Testis (tissue), 3 donors: ENCODE data around the gene MCM3AP. TPM values are rescaled to one million over a fixed set of nuclear protein-coding genes. Genes with fewer than 3 reads are reported as not detected.

Experiments
- DNase-seq: peaks from one replicate; pipeline ENCODE4 v3.0.0-alpha.2; 2019
- H3K27ac ChIP-seq, 2 donors: fragments of 200-600 bp; sonication (generic); one replicate each; pipeline ENCODE4 v1.5.1; 2019
- H3K27me3 ChIP-seq: fragments of 200-600 bp; sonication (generic); one replicate; pipeline ENCODE4 v1.5.1; 2019
- H3K36me3 ChIP-seq: fragments of 200-600 bp; sonication (generic); one replicate; pipeline ENCODE4 v1.5.1; 2017; ENCODE audit warnings: low read depth; ENCODE audit errors: missing control alignments
- H3K4me1 ChIP-seq: fragments of 200-600 bp; sonication (generic); one replicate; pipeline ENCODE4 v1.5.1; 2019
- H3K4me3 ChIP-seq, 2 donors: fragments of 200-600 bp; sonication (generic); one replicate each; pipeline ENCODE4 v1.5.1; 2017 to 2019
- H3K9me3 ChIP-seq: fragments of 200-600 bp; sonication (generic); one replicate; pipeline ENCODE4 v1.5.1; 2017
- POLR2A ChIP-seq: fragments of 450-650 bp; IDR thresholded peaks from one replicate; pipeline ENCODE4 v1.6.1; 2017; ENCODE audit warnings: antibody characterized with exemption, mild to moderate bottlenecking, moderate library complexity
- WGBS, 2 donors: methylation state at CpG; one replicate each; pipeline ENCODE4 v1.1.5; 2018; 5-methylcytosine and 5-hydroxymethylcytosine counted together
- intact Hi-C: fragments of 100-400 bp; cut with DNase I; formaldehyde crosslinking; loops from one replicate; pipeline ENCODE4 v1.15.1; 2023; ENCODE audit warnings: low total_unique reads
- polyA plus RNA-seq: library from polyadenylated mRNA; stranded (reverse); fragments of 350-450 nt; fragmentation: Illumina TruSeq; extraction: RNeasy Lipid Tissue Mini Kit (QIAGEN cat#74804); gene quantifications from one replicate; pipeline ENCODE4 v1.2.3, GENCODE V29; 2014; ENCODE audit warnings: low read depth, low replicate concordance; ENCODE audit not compliant: insufficient read depth
- total RNA-seq, 2 donors: library from RNA; depleted of rRNA; stranded (reverse); fragments of >200 nt; gene quantifications; one replicate each; pipeline ENCODE4 v1.2.3, GENCODE V29; 2016
- TF ChIP-seq, protein P1 (sequence below), 3 experiments: fragments of 450-650 bp in 2 of 3; fragments of 200-600 bp in 1 of 3; sonication (generic) in 1 of 3; IDR thresholded peaks; one replicate each; pipeline ENCODE4 v1.5.1; 2016 to 2019; ENCODE audit warnings: antibody characterized with exemption in 3 of 3, mild to moderate bottlenecking in 2 of 3, moderate library complexity in 1 of 3

The MCM3AP gene
- total and polyA plus RNA-seq, 3 donors from 2014 or later: 68.3 to 136 (median 107) TPM

DNA sequence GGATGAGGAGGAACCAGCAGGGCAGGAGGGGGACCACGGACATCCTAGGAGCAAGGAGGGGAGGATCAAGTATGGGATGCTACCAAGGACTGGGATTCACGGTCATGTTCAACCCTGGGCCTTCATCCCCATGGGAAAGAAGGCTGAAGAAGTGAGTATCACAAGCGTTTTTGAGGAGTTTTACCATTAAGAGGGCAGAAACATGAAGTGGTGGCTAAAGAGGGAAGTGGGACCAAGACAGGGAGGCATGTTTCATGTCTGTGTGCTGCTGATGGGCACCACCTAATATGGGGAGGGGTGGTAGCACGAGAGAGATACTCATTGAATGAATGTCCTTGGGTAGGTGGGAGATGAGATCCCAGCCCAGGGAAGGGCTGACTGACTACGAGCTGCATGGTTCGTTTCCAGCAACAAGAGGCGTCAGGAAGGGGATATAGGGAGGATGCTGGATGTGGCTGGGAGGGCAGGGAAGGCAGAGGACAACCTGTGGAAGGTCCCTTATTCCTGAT lies 45.5 kb downstream of the MCM3AP start:
- Histone ChIP-seq H3K27ac (no peak overlapping the region), H3K4me1 (no peaks in the 10 kb centered on the region), H3K27me3 (no peaks in the 10 kb centered on the region), H3K4me3 (no peak overlapping the region), H3K9me3 (no peaks in the 10 kb centered on the region), H3K36me3 (no peaks in the 10 kb centered on the region)
- intact Hi-C loops: no loop called here
- 86 to 91% methylated on average over 7 of the region's 7 CpGs for WGBS, 2 donors
- TF ChIP-seq POLR2A: no peak
- TF ChIP-seq, protein P1, sequence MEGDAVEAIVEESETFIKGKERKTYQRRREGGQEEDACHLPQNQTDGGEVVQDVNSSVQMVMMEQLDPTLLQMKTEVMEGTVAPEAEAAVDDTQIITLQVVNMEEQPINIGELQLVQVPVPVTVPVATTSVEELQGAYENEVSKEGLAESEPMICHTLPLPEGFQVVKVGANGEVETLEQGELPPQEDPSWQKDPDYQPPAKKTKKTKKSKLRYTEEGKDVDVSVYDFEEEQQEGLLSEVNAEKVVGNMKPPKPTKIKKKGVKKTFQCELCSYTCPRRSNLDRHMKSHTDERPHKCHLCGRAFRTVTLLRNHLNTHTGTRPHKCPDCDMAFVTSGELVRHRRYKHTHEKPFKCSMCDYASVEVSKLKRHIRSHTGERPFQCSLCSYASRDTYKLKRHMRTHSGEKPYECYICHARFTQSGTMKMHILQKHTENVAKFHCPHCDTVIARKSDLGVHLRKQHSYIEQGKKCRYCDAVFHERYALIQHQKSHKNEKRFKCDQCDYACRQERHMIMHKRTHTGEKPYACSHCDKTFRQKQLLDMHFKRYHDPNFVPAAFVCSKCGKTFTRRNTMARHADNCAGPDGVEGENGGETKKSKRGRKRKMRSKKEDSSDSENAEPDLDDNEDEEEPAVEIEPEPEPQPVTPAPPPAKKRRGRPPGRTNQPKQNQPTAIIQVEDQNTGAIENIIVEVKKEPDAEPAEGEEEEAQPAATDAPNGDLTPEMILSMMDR (IDR thresholded peaks at IDR 0.05): no peak
- no peak for DNase-seq

DNA sequence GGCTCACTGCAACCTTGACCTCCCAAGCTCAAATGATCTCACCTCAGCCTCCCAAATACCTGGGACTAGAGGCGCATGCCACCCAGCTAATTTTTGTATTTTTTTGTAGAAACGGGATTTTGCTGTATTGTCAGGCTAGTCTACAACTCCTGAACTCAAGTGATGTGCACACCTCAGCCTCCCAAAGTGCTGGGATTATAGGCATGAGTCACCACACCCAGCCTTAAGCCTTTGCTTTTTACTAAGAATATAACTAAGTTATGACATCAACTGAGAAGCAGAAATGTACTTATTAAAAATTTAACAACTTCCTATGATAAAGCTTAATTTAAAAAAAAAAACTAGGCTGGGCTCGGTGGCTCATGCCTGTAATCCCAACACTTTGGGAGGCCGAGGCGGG lies 47.9 kb downstream of the MCM3AP start:
- no peaks in the 10 kb centered on the region for H3K27me3 ChIP-seq
- TF ChIP-seq, protein P1 (IDR thresholded peaks at IDR 0.05): no peak
- TF ChIP-seq POLR2A: no peak
- WGBS, 2 donors: 91% methylated on average over 5 of the region's 5 CpGs; no CpG with 5 or more reads in 1 of the 2 donors
- no peaks in the 10 kb centered on the region for H3K4me1 ChIP-seq
- no peak for DNase-seq
- H3K27ac ChIP-seq: no peak overlapping the region
- intact Hi-C loops: no loop called here
- H3K4me3 ChIP-seq: no peak overlapping the region
- H3K36me3 ChIP-seq: no peaks in the 10 kb centered on the region
- no peaks in the 10 kb centered on the region for H3K9me3 ChIP-seq

DNA sequence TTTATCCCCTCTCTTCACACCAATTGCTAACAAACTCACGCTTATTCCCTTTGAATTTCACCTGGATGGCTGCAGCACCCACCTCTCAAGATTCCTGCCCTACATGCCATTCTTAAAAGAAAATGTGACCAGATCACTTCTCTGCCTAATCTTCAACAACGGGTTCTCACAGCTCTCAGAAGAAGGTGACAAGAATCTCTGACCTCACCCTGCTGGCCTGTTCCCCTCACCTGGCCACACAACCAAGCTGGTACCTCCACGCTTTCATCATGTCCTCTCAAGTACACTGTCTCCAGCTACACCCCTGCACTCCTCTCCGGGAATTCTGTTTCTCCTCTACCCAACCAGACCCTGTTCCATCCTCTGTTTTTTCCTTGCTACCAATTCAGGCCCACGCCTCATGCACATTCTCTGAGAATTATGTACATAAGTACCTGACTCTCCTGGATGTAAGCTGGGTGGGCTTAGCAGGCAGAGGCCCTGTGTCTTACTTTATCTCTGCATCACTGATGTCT lies 50.9 kb downstream of the MCM3AP start:
- Histone ChIP-seq H3K36me3 (no peaks in the 10 kb centered on the region), H3K27ac (no peak overlapping the region), H3K4me3 (no peak overlapping the region), H3K27me3 (no peaks in the 10 kb centered on the region), H3K9me3 (no peaks in the 10 kb centered on the region), H3K4me1 (no peaks in the 10 kb centered on the region)
- DNase-seq: no peak
- WGBS, 2 donors: 76% methylated on average over 5 of the region's 5 CpGs
- intact Hi-C loops: no loop called here
- TF ChIP-seq, protein P1 (IDR thresholded peaks at IDR 0.05): no peak
- no peak for TF ChIP-seq POLR2A

DNA sequence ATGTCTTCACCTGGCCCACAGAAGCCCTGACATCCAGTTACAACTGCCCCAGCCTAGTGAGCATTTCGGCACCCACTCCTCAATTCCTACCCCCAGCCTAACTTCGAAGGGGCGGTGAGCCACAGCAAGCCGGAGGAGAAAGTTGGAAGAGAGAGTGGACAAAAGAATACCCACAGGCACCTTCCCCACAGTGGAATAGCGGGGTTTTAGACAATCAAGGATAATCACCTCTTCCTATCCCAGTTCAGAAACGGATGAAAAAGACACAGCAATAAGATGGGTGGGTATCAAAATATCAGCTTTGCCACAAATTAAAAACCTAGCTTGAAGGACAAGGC lies 55.5 kb downstream of the MCM3AP start:
- no peak for DNase-seq
- 66 to 72% methylated on average over 6 of the region's 6 CpGs for WGBS, 2 donors

More for the DNA sequence above, 55.5 kb downstream of the MCM3AP start:
- H3K9me3 ChIP-seq: no peaks in the 10 kb centered on the region
- H3K4me1 ChIP-seq: peaks cover 19% of the 10 kb centered on the region
- no peaks in the 10 kb centered on the region for H3K36me3 ChIP-seq
- H3K4me3 ChIP-seq: peak overlapping the region; percentile 81 to 94
- H3K27me3 ChIP-seq: no peaks in the 10 kb centered on the region
- intact Hi-C loops: no loop called here
- no peak for TF ChIP-seq POLR2A
- TF ChIP-seq, protein P1 (IDR thresholded peaks at IDR 0.05): no peak
- H3K27ac ChIP-seq: peak overlapping the region in 1 of 2 donors; percentile 88
